K562 (cell line): ENCODE results near the gene CBLC. TPM values are rescaled to one million over a fixed set of nuclear protein-coding genes. Genes with fewer than 3 reads are reported as not detected.

ENCODE experiments used
- ARNT ChIP-seq, 2 experiments: fragments of 450-650 bp; IDR thresholded peaks; 2 replicates each; pipeline ENCODE4 v1.6.1; 2016; ENCODE audit warnings: mild to moderate bottlenecking in 1 of 2
- MGA ChIP-seq: fragments of 450-650 bp; IDR thresholded peaks from 2 replicates; pipeline ENCODE4 v1.6.1; 2016; ENCODE audit warnings: mild to moderate bottlenecking, moderate library complexity
- polyA plus RNA-seq, 8 experiments: library from polyadenylated mRNA; depleted of rRNA in 4 of 8; stranded (reverse) in 5 of 8; unstranded in 3 of 8; fragments of >200 nt; fragmentation: Nextera tagmentation in 2 of 8; fragmentation: Illumina TruSeq in 1 of 8; extraction: Ambion mirVana in 2 of 8; extraction: Trizol in 1 of 8; gene quantifications; 2 replicates each; pipeline versions ENCODE4 v1.2.1 to v1.2.3, GENCODE V29; 2011 to 2014; ENCODE audit warnings: inconsistent platforms in 1 of 8, missing spikeins in 1 of 8
- total RNA-seq, 7 experiments: library from RNA; depleted of rRNA in 6 of 7; stranded (reverse); fragments of >200 nt in 6 of 7; fragmentation: Illumina TruSeq in 2 of 7; extraction: Trizol in 2 of 7; gene quantifications; 2 replicates each; pipeline versions ENCODE4 v1.2.1 to v1.2.3, GENCODE V29; 2011 to 2021; ENCODE audit warnings: low replicate concordance in 1 of 7

CBLC gene
- total and polyA plus RNA-seq, 9 of the 15 experiments (the other 6 are each of a cell fraction or from before 2014, with no cell fraction given): 0.09 TPM; not detected in 8

DNA sequence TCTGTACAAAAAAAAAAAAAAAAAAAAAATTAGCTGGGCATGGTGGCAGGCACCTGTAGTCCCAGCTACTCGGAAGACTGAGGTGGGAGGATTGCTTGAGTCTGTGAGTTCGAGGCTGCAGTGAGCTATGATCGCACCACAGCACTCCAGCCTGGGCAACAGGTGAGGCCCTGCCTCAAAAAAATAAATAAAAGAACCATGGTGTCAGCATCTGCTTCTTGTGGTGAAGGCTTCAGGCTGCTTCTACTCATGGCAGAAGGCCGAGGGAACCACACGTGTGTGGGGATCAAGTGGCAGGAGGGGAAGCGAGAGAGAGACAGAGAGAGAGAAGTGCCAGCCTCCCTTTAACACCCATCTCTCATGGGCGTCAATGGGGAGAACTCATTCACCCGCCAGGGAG lies 15.7 kb upstream of the CBLC start (continued):
- TF ChIP-seq MGA (no peak), ARNT (IDR thresholded peaks at IDR 0.05) (no peak)
